Sigmoid colon (tissue), 7 donors: Measurements from ENCODE around the gene F13A1. TPM values are rescaled to one million over a fixed set of nuclear protein-coding genes. Genes with fewer than 3 reads are reported as not detected.

Experiments
- DNase-seq: peaks from one replicate; pipeline ENCODE4 v3.0.0-alpha.2; 2019
- H3K27ac ChIP-seq, 4 donors: fragments of 200-600 bp; sonication (generic); one replicate each; pipeline ENCODE4 v1.5.1; 2016 to 2019; ENCODE audit warnings: mild to moderate bottlenecking in 1 of 4
- H3K27me3 ChIP-seq, 3 donors: fragments of 200-600 bp; sonication (generic); one replicate each; pipeline ENCODE4 v1.5.1; 2019; ENCODE audit warnings: mild to moderate bottlenecking in 1 of 3
- H3K36me3 ChIP-seq, 4 donors: fragments of 200-600 bp; sonication (generic); one replicate each; pipeline ENCODE4 v1.5.1; 2016 to 2019
- H3K4me1 ChIP-seq, 4 donors: fragments of 200-600 bp; sonication (generic); one replicate each; pipeline ENCODE4 v1.5.1; 2017 to 2019
- H3K4me3 ChIP-seq, 4 donors: fragments of 200-600 bp; sonication (generic); one replicate each; pipeline ENCODE4 v1.5.1; 2017 to 2019; ENCODE audit warnings: mild to moderate bottlenecking in 2 of 4, moderate library complexity in 1 of 4
- H3K9me3 ChIP-seq, 4 donors: fragments of 200-600 bp in 3 of 4; sonication (generic) in 3 of 4; one replicate each; pipeline versions ENCODE4 v1.5.1 to v1.6.1; 2013 to 2019
- CTCF ChIP-seq, 4 experiments: fragments of 450-650 bp in 3 of 4; fragments of 200-600 bp in 1 of 4; IDR thresholded peaks; one replicate each; pipeline ENCODE4 v1.5.1; 2016 to 2019; ENCODE audit warnings: antibody characterized with exemption in 4 of 4, mild to moderate bottlenecking in 3 of 4, moderate library complexity in 2 of 4
- EP300 ChIP-seq, 4 donors: sonication (generic); formaldehyde crosslinking; IDR thresholded peaks; one replicate each; pipeline ENCODE4 v1.6.1; 2017; ENCODE audit warnings: antibody characterized with exemption in 4 of 4
- POLR2A ChIP-seq, 2 donors: fragments of 450-650 bp; IDR thresholded peaks; one replicate each; pipeline ENCODE4 v1.6.1; 2016; ENCODE audit warnings: antibody characterized with exemption in 2 of 2, mild to moderate bottlenecking in 2 of 2, moderate library complexity in 2 of 2
- POLR2AphosphoS5 ChIP-seq, 4 donors: sonication (generic); formaldehyde crosslinking; IDR thresholded peaks; one replicate each; pipeline ENCODE4 v1.6.1; 2017; ENCODE audit warnings: antibody characterized with exemption in 4 of 4
- WGBS, 2 donors: extraction: QIAGEN DNeasy Blood & Tissue Kit; methylation state at CpG; one replicate each; pipeline ENCODE4 v1.1.7; 2013; 5-methylcytosine and 5-hydroxymethylcytosine counted together
- intact Hi-C: fragments of 100-400 bp; cut with DNase I; formaldehyde crosslinking; loops from one replicate; pipeline ENCODE4 v1.15.1; 2023
- polyA plus RNA-seq, 3 donors: library from polyadenylated mRNA; stranded (reverse); fragments of 200-250 nt; gene quantifications; one replicate each; pipeline ENCODE4 v1.2.3, GENCODE V29; 2013
- total RNA-seq, 4 donors: library from RNA; depleted of rRNA; stranded (reverse); fragments of >200 nt; gene quantifications; one replicate each; pipeline ENCODE4 v1.1.0, GENCODE V29; 2016
- donor health status: healthy with polysubstance abuse.
- donor health status: Bipolar disorder and iron deficiency.
- donor health status: healthy.

The F13A1 gene
- total RNA-seq (100 to 1,000 TPM in 3 of 4 donors, 10 to 100 TPM in 1; 47.9 to 196 (median 154) TPM), polyA plus RNA-seq (10 to 100 TPM; 14.1 to 45.6 (median 37.0) TPM)

DNA sequence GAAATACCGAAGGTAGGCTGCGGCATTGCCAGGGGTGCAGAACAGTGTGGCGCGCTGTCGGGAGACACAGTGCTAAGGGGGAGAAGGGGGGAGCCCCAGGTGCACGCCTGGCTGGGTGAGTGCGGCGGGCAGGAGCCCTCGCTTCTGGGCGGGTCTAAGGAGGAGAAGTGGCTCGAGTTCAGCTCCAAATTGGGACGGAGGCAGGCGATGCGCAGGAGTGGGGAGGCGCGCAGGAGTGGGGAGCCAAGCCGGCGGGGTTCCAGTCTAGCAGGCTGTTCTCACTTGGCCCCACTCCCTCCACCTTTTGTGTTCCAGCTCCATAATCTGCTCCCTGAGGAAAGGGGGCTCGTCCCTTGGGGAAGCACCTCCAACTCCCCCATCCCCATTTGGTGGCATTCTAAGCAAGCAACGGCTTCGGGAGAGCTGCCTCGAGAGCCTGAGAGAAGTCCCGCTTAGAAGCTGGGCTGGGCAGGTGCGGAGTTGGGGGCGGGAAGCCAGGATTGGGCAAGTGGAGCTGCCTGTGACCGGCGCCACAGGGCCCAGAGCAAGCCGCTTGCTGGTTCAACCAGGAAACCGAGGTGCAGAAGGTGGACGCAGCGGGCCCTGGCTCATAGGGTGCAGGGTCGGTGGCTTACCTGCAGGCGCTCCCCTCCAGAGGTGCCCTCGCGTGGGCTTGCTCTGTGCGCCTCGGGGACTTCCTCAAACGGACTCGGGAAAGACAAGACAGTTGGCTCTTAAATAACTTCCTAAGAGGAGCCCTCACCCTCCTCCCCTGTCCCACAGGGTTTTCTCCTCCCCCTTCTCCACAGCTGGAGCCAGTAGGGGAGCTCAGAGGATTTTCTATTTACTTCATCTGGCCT, at the start of gene F13A1:
TSS of gene F13A1 (minus strand) at position 711 of the 860 bp plus-strand sequence. CDS start 1,998 bp downstream, outside the sequence.
- WGBS, 2 donors, result 6 to 10% methylated on average over 39 of the region's 39 CpGs
- no peaks in the 10 kb centered on the region for H3K9me3 ChIP-seq
- TF ChIP-seq CTCF (IDR thresholded peaks at IDR 0.05) (no peak), POLR2A (IDR thresholded peaks at IDR 0.05) (no peak), POLR2AphosphoS5 (IDR thresholded peaks at IDR 0.05) (peak in 3 of 4 donors; percentile 44 to 61 (median 44))
- no peaks in the 10 kb centered on the region for H3K36me3 ChIP-seq
- H3K4me1 ChIP-seq, result no peaks in the 10 kb centered on the region
- peak within 1 kb of the TSS in 3 of 4 donors; percentile 14 to 44 (median 29) for H3K4me3 ChIP-seq
- H3K27ac ChIP-seq, result peak within 1 kb of the TSS in 2 of 4 donors; percentile 8 to 34
- intact Hi-C loops, result no loop called here
- DNase-seq, result no peak
- H3K27me3 ChIP-seq, result peaks cover 7 to 34% (median 15%) of the 10 kb centered on the region in 3 donors

DNA sequence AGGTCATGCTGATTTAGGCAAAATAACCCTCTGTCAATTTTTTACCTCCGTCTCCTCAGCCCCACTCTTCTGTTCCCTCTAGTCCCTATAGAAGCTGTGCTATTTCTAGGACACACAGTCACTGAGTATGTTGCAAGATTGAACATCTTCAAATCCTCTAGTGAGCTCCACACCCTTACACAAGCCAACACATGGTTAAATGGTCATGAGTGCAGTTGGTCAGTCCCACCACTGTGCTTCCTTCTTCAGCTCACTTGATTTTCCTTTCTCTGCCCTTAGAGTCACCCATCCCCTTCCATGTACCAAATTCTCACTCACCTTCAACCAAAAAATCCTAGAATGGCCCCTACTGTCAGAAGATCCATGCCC, 48.2 kb upstream of the F13A1 start:
- no peak for DNase-seq
- Histone ChIP-seq H3K9me3 (no peaks in the 10 kb centered on the region), H3K36me3 (no peaks in the 10 kb centered on the region), H3K27me3 (no peaks in the 10 kb centered on the region), H3K27ac (no peak overlapping the region), H3K4me3 (no peak overlapping the region), H3K4me1 (no peaks in the 10 kb centered on the region)
- intact Hi-C loops, result no loop called here
- WGBS, 2 donors, result 80 to 87% methylated on average over 1 of the region's 1 CpG
- TF ChIP-seq EP300 (IDR thresholded peaks at IDR 0.05) (no peak), CTCF (IDR thresholded peaks at IDR 0.05) (no peak), POLR2A (IDR thresholded peaks at IDR 0.05) (no peak), POLR2AphosphoS5 (IDR thresholded peaks at IDR 0.05) (no peak)

DNA sequence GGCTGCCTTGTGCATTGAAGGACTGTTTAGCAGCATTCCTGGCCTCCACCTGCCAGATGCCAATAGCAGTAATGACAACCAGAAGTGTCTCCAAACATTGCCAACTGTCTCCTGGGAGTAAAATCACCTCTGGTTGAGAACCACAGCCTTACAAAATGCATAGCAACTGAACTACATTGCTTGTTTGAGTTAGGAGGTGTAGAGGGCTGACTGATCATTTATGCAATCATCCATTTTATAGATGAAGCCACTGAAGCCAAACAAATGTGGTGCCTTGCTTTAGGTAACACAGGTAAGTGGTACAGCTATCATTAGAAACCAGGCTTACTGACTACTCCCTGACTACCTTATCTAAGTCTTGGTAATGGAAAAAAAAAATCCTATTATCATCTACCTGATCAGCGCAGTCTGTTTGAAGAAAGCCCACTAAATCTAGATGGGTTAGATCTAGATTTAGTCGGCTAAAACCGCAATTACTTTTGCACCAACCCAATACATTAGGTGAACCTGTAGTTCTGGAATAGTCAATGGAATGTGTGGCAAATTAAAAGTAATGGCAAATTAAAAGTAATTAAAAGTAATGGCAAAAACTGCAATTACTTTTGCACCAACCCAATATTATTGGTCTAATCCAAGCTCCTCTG, 47.7 kb upstream of the F13A1 start:
- no peaks in the 10 kb centered on the region for H3K9me3 ChIP-seq
- no peaks in the 10 kb centered on the region for H3K27me3 ChIP-seq
- H3K27ac ChIP-seq, result no peak overlapping the region
- no peaks in the 10 kb centered on the region for H3K36me3 ChIP-seq
- DNase-seq, result no peak
- TF ChIP-seq EP300 (IDR thresholded peaks at IDR 0.05) (no peak), POLR2AphosphoS5 (IDR thresholded peaks at IDR 0.05) (no peak), POLR2A (IDR thresholded peaks at IDR 0.05) (no peak), CTCF (IDR thresholded peaks at IDR 0.05) (no peak)
- intact Hi-C loops, result no loop called here
- no peaks in the 10 kb centered on the region for H3K4me1 ChIP-seq
- 84 to 94% methylated on average over 3 of the region's 3 CpGs for WGBS, 2 donors
- H3K4me3 ChIP-seq, result no peak overlapping the region

GRCh38 chr6:6366803-6367202, 46.3 kb upstream of the F13A1 start:
- WGBS, 2 donors, result 72 to 74% methylated on average over 8 of the region's 8 CpGs
- no peak for DNase-seq
- no peak overlapping the region for H3K27ac ChIP-seq
- no peaks in the 10 kb centered on the region for H3K9me3 ChIP-seq
- no peak overlapping the region for H3K4me3 ChIP-seq
- H3K36me3 ChIP-seq, result no peaks in the 10 kb centered on the region
- no peaks in the 10 kb centered on the region for H3K4me1 ChIP-seq
- intact Hi-C loops, result no loop called here
- TF ChIP-seq POLR2AphosphoS5 (IDR thresholded peaks at IDR 0.05), result no peak
- TF ChIP-seq EP300 (IDR thresholded peaks at IDR 0.05), result no peak
- no peak for TF ChIP-seq POLR2A (IDR thresholded peaks at IDR 0.05)
- TF ChIP-seq CTCF (IDR thresholded peaks at IDR 0.05), result no peak
- H3K27me3 ChIP-seq, result no peaks in the 10 kb centered on the region
